NCI-H446 (cell line): Measurements from ENCODE around the gene TM4SF4.
"Not testable (repeated sequence)": the region's sequence is repeated elsewhere in the genome, so short reads cannot be mapped to it uniquely, and the experiment has no call there.

ENCODE experiments used
- DNase-seq, 2 experiments: peaks; one replicate each; lab custom pipeline; 2025; lab: John Stamatoyannopoulos, UW

Gene TM4SF4, protein sequence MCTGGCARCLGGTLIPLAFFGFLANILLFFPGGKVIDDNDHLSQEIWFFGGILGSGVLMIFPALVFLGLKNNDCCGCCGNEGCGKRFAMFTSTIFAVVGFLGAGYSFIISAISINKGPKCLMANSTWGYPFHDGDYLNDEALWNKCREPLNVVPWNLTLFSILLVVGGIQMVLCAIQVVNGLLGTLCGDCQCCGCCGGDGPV

DNA sequence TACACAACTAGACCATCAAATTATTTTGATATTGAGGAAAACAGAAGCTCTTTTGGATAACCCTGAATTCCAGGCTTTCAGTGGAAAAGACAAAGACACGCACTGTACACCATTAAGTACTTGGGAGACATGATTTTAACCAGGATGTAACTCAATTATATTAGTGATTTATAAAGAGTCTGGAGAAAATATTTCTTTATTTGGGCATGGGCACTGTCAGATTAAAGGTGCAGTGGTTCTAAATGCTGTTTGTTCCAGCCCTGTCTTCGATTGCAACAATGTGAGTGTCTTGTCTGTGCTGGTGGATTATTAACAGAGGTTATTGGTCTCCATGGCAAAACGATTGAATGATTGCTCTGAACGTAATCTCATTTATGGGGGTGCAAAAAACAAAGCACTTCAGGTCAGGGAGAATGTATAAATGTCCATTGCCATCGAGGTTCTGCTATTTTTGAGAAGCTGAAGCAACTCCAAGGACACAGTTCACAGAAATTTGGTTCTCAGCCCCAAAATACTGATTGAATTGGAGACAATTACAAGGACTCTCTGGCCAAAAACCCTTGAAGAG is at the start of gene TM4SF4:
Gene TM4SF4 (plus strand): TSS at position 448 of the 568 bp plus-strand sequence. CDS start 181 bp downstream, outside the sequence.
- DNase-seq: no peak

DNA sequence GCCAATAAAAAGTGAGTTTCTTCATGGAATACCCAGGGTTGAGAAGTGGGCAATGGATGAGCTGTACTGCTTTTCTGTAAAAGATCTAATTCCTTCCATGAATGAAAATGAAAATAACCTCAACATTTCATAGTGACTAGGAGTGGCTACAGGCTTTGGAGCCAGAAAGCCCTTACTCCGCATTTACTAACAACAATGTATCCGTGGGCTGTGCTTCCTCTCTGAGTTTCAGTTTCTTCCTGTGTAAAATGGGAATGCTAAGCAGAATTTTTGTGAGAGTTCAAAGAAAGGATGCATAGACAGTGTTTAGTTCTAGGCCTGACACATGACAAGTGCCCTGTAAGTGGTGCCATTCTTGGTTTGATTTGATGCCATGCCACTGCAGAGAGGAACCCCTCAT is 49.6 kb upstream of the TM4SF4 start:
- DNase-seq: no peak

DNA sequence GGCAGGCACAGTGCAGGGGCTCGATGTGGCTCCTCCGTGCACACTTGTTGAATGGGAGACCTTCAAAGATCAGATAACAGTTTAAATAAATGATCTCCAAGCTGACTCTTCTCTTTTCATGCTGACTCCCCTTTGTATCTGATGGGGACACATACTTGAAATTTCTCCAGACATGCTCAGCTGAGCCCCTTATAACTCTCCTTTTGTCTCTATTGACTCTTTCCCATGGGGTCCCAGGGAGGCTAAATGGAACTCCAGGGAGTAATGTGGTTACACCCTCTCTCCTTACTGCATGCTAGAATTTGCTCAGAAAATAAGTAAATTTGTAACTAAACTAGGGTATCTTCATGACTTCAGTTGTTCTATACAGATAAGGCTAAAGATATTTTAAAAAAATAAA is 48.2 kb upstream of the TM4SF4 start:
- DNase-seq: no peak

DNA sequence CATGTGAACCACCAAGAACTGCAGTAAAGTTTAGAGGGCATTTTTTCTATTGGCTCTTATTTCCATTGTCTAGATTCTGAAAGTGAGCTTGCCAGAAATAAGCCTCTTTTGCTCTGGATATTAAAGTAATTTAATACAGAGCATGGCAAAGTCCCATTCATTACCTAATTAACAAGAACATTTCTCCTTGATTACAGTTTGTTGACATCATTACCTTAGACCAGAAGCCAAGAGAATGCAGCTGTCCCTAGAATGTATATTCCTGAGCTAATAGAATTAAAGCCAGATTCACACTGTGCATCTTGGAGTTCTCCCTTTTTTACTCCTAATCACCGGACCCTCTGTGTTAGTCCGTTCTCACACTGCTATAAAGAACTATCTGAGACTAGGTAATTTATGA is 46.4 kb upstream of the TM4SF4 start:
- no peak for DNase-seq

DNA sequence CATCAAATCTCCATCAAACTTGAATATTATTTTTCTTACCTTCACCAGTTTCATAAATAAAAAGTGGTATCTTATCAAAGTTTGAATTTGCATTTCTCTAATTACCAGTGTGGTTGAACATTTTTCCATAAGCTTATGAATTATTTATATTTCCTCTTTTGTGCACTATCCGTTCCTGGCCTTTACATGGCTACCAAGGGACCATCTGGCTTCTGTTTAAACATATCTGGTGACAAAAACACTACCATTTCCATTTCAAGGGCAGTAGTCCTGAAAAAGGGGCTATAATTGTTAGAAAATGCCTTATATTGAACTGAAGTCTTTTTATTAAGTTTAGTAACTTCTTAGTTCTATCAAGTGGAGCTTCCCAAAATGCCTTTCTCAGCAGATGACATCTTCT is 44.3 kb upstream of the TM4SF4 start:
- no peak for DNase-seq

DNA sequence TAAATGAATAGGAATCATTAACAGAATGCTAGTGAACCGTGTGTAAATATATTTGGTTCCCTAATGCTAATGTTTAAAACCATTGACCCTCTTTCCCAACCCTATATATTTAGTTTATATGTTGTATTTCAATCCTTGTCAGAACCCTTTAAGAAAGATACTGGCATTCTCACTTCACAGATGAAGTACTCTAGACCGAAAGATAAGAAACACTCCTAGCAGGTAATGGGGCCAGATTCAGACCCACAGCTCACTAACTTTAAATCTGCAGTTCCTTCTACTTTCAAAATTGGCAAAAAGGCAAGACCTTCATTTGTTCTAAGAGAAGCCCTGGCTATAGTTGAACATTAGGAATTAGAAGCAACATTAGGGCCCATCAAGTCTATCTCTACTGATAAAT is 42.3 kb upstream of the TM4SF4 start:
- no peak for DNase-seq

DNA sequence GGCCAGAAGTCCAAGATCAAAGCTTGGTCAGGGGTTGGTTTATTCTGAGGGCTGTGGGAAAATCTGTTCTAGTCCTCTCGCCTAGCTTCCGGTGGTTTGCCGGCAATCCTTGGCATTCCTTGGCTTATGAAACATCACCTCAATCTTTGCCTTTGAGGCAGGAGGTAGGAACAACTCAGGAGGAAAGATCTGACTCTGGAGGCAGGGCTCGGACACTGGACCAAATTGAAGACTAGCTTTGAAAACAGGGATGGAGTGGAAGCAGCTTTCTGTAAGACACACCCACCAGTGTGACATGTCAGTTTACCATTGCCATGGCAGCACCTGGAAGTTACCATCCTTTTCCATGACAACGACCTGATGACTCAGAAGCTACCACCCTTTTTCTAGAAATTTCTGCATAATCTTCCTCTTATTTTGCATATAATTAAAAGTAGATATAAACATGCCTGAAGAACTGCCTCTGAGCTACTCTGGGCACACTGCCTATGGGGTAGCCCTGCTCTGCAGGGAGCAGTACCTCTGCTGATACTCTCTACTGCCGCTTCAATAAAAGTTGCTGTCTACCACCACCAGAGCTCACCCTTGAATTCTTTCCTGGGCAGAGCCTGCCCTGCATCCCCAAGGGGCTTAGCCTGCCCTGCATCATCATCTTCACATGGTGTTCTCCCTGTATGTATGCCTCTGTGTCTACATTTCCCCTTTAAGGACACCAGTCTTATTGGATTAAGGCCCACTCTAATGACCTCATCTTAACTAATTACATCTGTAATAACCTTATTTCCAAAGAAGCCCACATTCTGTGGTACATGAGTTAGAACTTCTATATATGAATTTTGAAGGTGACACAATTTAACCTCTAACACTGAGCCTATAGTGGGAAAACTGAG is 38.3 kb upstream of the TM4SF4 start:
- no peak for DNase-seq

DNA sequence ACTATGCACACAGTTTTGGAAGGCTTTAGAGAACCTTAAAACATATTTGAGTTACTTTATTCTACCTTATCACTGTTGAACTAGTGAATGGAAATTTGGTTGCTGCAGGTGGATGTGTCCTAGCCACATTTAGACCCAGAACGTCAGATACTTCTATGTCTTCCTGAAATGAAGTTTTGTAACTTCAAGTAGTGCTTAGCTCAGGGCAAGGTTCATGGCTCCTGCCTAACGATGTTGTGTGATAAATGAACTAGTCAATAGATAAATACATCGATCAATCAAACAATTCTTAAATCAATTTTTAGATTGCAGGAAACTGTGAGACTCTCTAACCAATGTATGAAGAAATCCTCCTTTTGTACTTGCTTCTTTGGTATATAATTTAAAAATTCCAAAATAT is 37.2 kb upstream of the TM4SF4 start:
- DNase-seq: no peak

DNA sequence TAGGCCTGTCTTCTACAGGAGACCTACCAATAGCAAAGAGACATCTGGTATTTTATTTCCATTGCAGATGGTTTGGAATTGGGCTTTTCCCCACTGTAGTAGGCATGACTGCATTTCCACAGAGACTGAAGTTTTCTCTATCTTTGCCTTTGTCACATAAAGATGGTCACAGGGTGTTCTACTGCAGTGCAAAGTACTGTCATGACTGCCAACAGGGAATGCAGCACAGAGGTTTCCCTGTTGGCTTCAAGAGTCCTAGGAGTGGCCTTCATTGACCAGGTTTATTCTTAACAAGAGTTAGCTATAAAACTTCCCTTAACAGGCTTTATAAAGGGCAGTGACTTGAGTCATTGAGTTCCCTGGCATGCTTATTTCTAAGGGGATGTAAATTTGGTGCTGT is 36.8 kb upstream of the TM4SF4 start:
- no peak for DNase-seq

DNA sequence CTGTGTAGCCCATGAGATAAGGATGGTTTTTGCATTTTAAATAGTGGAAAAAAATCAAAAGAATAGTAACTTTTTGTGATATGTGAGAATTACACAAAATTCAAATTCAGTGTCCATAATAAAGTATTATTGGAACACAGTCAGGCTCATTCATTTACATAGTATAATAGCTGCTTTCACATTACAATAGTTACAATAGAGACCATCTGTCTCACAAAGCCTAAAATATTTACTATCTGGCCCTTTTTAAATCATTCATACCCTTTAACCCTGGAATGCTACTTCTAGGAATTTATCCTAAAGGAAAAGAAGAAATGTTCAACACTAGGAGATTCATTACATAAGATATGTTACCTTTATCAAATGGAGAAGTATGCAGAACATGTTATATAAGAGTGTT is 35.5 kb upstream of the TM4SF4 start:
- no peak for DNase-seq

DNA sequence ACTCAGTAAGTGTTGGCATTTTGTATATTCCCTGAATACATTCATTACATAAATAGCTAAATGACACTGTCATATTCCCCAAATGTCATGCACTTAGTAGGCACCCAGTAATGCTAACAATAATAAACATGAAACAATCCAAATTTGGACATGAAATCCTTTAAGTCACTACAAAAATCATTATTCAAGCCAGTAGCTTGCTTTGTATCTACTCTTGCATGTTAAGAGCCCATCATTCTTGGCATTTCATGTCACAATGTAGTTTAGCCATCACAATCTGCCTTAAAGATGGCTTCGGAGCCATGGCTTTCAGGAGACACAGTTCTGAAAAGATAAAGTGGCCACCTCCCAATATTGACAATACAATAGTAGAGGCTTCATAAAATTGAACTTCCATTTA is 32.9 kb upstream of the TM4SF4 start:
- DNase-seq: no peak

DNA sequence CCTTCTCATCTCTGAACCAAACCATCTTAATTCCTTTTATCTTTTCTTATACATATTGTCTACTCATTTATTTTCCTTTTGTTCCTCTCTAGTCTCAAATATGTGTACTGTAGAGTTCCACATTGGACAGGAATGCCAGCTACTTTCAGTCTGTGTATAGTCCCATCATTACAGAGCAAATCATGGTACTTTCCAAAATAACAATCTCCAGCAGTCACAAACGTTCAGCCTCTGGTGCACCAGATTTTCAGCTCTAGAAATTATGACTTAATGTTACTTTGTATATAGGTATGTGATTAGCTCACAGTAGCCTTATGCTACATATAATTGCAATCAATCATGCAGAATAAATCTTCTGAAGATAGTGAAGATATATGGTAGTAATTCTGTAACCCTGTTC is 32.5 kb upstream of the TM4SF4 start:
- no peak for DNase-seq

DNA sequence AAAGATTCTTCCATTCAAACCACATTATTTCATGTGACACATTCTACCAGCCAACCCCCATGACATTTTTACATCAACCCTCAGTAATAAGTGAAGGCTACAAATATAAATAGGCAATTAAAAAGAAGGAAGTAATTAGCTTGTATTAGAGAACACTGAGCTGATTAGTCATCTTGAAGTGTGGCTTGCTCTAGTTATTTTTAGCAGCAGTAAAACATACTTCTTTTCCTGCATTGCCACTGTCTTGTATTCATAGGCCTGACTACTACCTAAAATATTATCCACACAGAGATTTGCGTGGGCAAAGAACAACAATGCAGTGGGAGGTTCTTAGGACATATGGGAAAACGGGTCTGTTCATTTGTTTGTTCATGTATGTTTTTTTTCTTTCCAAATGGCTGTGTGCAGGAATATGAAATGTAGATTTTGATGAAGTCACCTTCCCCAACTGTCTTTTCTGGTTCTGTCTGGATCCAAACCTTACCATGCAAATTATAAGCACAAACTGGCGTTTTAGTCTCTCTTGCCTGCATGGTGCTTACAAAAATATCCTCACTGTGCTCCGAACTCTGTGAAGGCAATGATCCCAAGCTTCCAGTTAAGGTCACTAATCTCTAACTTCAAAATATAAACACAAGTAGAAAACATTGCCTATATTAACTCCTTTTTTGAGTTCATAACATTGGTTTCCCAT is 31.5 kb upstream of the TM4SF4 start:
- DNase-seq: no peak

DNA sequence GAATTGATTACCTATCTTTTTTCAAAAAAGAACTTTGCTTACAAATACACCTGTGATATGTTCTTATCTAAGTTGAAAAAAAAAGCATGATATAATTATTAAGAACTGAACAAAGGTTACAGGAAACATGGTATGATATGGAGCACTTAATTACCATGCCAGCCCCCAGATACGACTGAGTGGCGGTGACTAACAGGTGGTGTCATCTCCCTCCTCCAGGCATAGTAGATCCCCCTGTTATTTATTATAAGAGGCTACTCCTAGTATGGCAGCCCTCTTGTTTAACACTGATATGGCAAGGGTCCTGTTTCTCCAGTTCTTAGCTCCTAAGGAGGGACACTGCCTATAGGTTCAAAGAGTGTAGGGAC is 31.0 kb upstream of the TM4SF4 start:
- DNase-seq: no peak

DNA sequence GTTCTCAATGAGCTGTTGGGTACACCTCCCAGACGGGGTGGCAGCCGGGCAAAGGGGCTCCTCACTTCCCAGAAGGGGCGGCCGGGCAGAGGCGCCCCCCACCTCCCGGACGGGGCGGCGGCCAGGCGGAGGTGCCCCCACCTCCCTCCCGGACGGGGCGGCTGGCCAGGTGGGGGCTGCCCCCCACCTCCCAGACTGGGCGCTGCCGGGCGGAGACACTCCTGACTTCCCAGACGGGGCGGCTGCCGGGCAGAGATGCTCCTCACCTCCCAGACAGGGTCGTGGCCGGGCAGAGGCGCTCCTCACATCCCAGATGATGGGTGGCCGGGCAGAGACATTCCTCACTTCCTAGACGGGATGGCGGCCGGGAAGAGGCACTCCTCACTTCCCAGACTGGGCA is 29.6 kb upstream of the TM4SF4 start:
- DNase-seq: not testable (repeated sequence)

DNA sequence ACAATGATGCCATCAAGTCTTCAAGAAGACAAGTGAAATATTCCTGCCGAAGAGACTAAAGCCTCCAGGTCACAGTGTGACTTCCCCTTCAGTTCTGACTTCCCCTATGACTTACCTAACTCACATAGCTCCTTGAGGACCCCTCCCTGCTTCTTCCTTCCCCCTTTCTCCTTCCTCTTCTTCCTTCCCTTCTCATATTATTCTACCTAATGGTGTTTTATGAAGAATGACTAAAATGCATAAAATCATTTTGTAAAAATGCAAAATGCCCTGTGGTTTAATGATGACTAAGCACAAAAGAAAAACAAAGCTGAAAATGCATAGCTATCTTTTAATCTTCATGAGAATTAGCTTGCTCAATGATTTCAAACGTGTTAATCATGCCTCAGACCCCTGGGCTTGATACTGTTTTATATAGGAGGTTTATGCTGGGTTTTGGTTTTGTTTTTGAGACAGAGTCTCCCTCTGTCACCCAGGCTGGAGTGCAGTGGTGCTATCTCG is 26.1 kb upstream of the TM4SF4 start:
- no peak for DNase-seq

DNA sequence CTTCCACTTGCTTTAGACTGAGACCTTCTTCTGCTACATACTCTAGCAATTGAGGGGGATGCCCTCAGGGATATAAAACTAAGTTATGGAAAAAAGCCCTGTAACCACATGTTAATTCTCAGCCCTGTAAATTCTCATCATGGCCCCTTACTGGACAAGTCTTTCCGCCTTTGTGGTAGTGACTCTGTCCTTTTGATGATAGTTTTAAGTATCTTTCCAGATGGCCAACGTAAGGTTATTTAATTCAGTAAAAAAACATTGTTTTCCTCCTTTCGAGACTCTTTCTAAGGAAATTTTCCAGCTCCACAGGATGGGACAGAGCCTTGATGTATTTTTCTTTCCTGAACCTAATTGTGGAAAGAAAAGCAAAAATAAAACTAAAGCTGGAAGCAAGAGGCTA is 25.3 kb upstream of the TM4SF4 start:
- no peak for DNase-seq

DNA sequence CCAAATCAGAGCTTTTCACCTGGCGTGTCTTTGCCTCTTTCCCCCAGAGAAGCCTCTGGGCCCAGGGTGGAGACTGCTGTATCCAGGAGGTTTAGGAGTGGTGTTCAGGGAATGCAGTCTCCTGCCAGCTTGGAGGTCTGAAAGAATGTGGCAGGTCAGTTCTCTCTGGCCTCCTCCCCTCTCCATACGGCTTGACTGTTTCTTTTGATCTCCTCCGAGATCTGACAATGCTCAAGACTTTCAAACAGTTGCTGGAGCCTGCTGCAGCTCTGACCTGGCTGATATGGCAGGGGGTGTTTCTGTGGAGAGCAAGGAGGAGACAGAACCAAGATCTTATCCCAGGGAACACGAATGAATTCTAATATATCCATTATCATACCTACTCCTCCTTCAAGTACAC is 24.7 kb upstream of the TM4SF4 start:
- DNase-seq: no peak

DNA sequence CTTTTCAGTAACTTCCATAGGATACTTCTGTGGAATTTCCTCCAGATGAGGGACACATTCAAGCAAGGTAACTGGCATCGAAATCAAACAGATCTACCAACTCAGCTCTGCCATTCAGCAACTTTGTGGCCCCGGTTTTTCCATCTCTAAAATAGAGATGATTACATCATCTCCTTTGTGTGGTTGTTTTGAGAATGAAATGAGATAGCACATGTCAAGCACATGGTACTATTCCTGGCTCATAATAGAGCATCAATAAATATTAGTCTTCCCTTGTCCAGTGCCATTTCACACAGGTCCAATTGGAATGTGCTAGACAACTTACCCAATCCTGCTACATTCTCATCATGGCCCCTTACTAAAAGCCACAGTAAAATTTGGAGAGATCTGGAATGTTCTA is 24.2 kb upstream of the TM4SF4 start:
- DNase-seq: no peak

DNA sequence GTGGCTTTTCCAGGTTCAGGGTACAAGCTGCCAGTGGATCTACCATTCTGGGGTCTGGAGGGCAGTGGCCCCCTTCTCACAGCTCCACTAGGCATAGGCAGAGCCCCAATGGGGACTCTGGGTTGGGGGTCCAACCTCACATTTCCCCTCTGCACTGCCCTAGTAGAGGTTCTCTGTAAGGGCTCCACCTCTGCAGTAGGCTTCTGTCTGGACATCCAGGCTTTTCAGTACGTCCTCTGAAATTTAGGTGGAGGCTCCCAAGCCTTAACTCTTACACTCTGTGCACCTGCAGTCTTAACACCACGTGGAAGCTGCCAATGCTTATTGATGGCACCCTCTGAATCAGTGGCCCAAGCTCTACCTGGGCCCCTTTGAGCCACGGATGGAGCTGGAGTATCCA is 22.5 kb upstream of the TM4SF4 start:
- no peak for DNase-seq

DNA sequence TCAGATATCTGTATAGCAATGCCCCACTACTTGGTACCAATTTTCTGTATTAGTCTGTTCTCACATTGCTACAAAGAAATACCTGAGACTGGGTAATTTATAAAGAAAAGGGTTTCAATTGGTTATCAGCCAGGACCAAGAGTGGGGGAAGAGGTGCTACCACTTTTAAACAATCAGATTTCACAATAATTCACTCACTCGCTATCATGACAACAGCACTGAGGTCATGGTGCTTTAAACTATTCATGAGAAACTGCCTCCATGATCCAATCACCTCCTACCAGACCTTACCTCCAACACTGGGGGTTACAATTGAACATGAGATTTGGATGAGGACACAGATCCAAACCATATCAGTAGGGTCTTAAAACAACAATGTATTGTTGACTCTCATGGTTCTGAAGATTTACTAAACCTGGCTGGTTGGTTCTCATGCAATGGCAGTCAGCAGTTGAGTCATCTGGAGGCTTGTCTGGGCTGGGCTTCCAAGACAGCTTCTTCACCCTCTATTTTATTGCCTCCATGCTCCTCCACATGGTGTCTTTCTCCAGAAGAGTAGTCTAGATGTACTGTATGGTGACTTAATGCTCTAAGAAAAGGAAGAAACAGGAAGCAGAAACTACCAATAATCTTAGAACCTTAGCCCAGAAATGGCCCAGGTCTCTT is 21.2 kb upstream of the TM4SF4 start:
- no peak for DNase-seq

DNA sequence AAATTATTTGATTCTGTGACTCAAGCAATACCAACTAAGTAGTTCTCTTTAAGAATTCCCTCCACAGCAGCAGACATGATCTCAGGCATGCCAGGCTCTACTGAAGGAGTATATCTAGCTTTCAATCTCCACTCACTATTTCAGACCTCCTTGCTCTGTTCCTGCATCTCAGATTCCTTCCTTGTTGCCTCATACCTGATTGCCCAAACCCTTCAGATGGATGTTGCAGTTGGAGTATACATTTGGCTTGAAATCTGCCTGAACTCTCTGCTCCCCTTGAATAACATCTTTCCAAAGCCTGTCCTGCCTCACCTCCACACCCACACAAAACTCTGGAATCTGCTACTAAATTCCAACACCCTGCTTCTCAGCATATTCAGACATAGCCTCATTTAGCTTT is 19.8 kb upstream of the TM4SF4 start:
- DNase-seq: no peak
